Keratinocyte (primary cell): Measurements from ENCODE around the gene ETV3. TPM values are rescaled to one million over a fixed set of nuclear protein-coding genes. Genes with fewer than 3 reads are reported as not detected.

Experiments used
- DNase-seq: peaks from one replicate; pipeline ENCODE4 v3.0.0-alpha.2; 2011; ENCODE audit warnings: low read depth, missing footprints, low spot score
- FAIRE-seq: peaks from 2 replicates; lab custom pipeline; 2011; peaks lifted over from hg19 to GRCh38; lab: Jason Lieb, UNC
- H2AFZ ChIP-seq: 2 replicates; pipeline ENCODE4 v1.6.0; 2012; ENCODE audit warnings: low read length, control low read depth, inconsistent platforms; ENCODE audit not compliant: control insufficient read depth
- H3K27ac ChIP-seq: 2 replicates; pipeline ENCODE4 v1.5.1; 2011; ENCODE audit warnings: low read length; ENCODE audit not compliant: control insufficient read depth, insufficient read depth
- H3K27me3 ChIP-seq: 3 replicates; pipeline ENCODE4 v1.6.0; 2011; ENCODE audit warnings: low read length; ENCODE audit not compliant: control insufficient read depth, insufficient read depth; ENCODE audit errors: extremely low read depth
- H3K36me3 ChIP-seq, 2 experiments: 2 replicates in 1 of 2; 3 replicates in 1 of 2; pipeline ENCODE4 v1.5.1; 2011; ENCODE audit warnings: low read length in 2 of 2, mild to moderate bottlenecking in 1 of 2; ENCODE audit not compliant: control insufficient read depth in 2 of 2, insufficient read depth in 2 of 2; ENCODE audit errors: extremely low read depth in 1 of 2
- H3K4me1 ChIP-seq: 3 replicates; pipeline ENCODE4 v1.5.1; 2011; ENCODE audit warnings: low read length; ENCODE audit not compliant: control insufficient read depth, insufficient read depth; ENCODE audit errors: extremely low read depth
- H3K4me2 ChIP-seq: 3 replicates; pipeline ENCODE4 v1.6.0; 2011; ENCODE audit warnings: low read depth, low read length; ENCODE audit not compliant: control insufficient read depth, insufficient read depth; ENCODE audit errors: extremely low read depth
- H3K4me3 ChIP-seq, 3 experiments: fragments of 200-600 bp in 1 of 3; sonication (generic) in 1 of 3; 2 replicates in 2 of 3; 3 replicates in 1 of 3; pipeline ENCODE4 v1.5.1; 2011 to 2016; ENCODE audit warnings: low read length in 3 of 3, mild to moderate bottlenecking in 3 of 3, control low read depth in 2 of 3, inconsistent platforms in 1 of 3, low read depth in 1 of 3, mixed read lengths in 1 of 3, mixed run types in 1 of 3, moderate library complexity in 1 of 3; ENCODE audit not compliant: control insufficient read depth in 2 of 3, insufficient read depth in 2 of 3; ENCODE audit errors: extremely low read depth in 1 of 3
- H3K79me2 ChIP-seq: 2 replicates; pipeline ENCODE4 v1.6.0; 2012; ENCODE audit warnings: low read length; ENCODE audit not compliant: control insufficient read depth, insufficient read depth
- H3K9ac ChIP-seq: 3 replicates; pipeline ENCODE4 v1.6.0; 2011; ENCODE audit warnings: low read length; ENCODE audit not compliant: control insufficient read depth, insufficient read depth; ENCODE audit errors: extremely low read depth
- H3K9me1 ChIP-seq: 3 replicates; pipeline ENCODE4 v1.6.0; 2011; ENCODE audit warnings: low read length; ENCODE audit not compliant: control insufficient read depth, insufficient read depth; ENCODE audit errors: extremely low read depth
- H3K9me3 ChIP-seq: 2 replicates; pipeline ENCODE4 v1.5.1; 2012; ENCODE audit warnings: low read depth, low read length; ENCODE audit not compliant: control insufficient read depth
- H4K20me1 ChIP-seq: 3 replicates; pipeline ENCODE4 v1.6.0; 2011; ENCODE audit warnings: low read length; ENCODE audit not compliant: control insufficient read depth, insufficient read depth; ENCODE audit errors: extremely low read depth
- EZH2 ChIP-seq: IDR thresholded peaks from one replicate; pipeline ENCODE4 v1.6.1; 2012; ENCODE audit warnings: inconsistent platforms, mild to moderate bottlenecking, low read length, moderate library complexity
- dilution Hi-C: fragments of 300-500 bp; cut with MboI; formaldehyde crosslinking; loops from one replicate; pipeline ENCODE4 v1.7.0; 2020; ENCODE audit warnings: low sequenced_read_pairs; ENCODE audit not compliant: extremely low pct_ligation_motif_present
- polyA plus RNA-seq, 5 experiments: library from polyadenylated mRNA; depleted of rRNA in 3 of 5; stranded (reverse) in 3 of 5; stranded (forward) in 1 of 5; unstranded in 1 of 5; fragments of >200 nt; gene quantifications; 1 replicate in 1 of 5; 2 replicates in 3 of 5; 3 replicates in 1 of 5; pipeline versions ENCODE4 v1.2.1 to v1.2.3, GENCODE V29; 2011 to 2012; ENCODE audit warnings: missing spikeins in 2 of 5, low read depth in 1 of 5, low replicate concordance in 1 of 5
- TF ChIP-seq, protein P1 (sequence below), 3 experiments: IDR thresholded peaks in 1 of 3; conservative IDR thresholded peaks in 1 of 3; optimal IDR thresholded peaks in 1 of 3; 2 replicates in 2 of 3; 3 replicates in 1 of 3; pipeline versions ENCODE3 to v1.5.1; 2011; ENCODE audit warnings: low read length in 3 of 3, mild to moderate bottlenecking in 3 of 3, moderate library complexity in 2 of 3, control low read depth in 1 of 3, inconsistent platforms in 1 of 3; ENCODE audit not compliant: insufficient read depth in 2 of 3; ENCODE audit errors: extremely low read depth in 1 of 3

Gene ETV3
- polyA plus RNA-seq, 1 donor (not counting 4 experiments of a cell fraction or from before 2014, with no cell fraction given), result 22.3 TPM

- DNase-seq, result no peak
- dilution Hi-C loops, result no loop called here
- no peak for TF ChIP-seq EZH2
- TF ChIP-seq, protein P1, sequence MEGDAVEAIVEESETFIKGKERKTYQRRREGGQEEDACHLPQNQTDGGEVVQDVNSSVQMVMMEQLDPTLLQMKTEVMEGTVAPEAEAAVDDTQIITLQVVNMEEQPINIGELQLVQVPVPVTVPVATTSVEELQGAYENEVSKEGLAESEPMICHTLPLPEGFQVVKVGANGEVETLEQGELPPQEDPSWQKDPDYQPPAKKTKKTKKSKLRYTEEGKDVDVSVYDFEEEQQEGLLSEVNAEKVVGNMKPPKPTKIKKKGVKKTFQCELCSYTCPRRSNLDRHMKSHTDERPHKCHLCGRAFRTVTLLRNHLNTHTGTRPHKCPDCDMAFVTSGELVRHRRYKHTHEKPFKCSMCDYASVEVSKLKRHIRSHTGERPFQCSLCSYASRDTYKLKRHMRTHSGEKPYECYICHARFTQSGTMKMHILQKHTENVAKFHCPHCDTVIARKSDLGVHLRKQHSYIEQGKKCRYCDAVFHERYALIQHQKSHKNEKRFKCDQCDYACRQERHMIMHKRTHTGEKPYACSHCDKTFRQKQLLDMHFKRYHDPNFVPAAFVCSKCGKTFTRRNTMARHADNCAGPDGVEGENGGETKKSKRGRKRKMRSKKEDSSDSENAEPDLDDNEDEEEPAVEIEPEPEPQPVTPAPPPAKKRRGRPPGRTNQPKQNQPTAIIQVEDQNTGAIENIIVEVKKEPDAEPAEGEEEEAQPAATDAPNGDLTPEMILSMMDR (optimal IDR thresholded peaks at IDR 0.05 in 1 of 3, IDR thresholded peaks at IDR 0.05 in 1 of 3, conservative IDR thresholded peaks at IDR 0.05 in 1 of 3; ENCODE audit: extremely low read depth in 1 of 3, insufficient read depth in 2 of 3, low read length in 3 of 3), result no peak
- no peak for FAIRE-seq
- H3K9ac ChIP-seq, result no peak overlapping the region
- H3K9me1 ChIP-seq, result no peaks in the 10 kb centered on the region
- no peak overlapping the region for H3K4me3 ChIP-seq
- no peak overlapping the region for H3K4me2 ChIP-seq
- H3K4me1 ChIP-seq, result peaks cover 3% of the 10 kb centered on the region
- no peaks in the 10 kb centered on the region for H4K20me1 ChIP-seq
- no peaks in the 10 kb centered on the region for H3K36me3 ChIP-seq
- H3K9me3 ChIP-seq, result no peaks in the 10 kb centered on the region
- H2AFZ ChIP-seq, result no peak overlapping the region
- no peak overlapping the region for H3K27ac ChIP-seq
- no peaks in the 10 kb centered on the region for H3K79me2 ChIP-seq
- peaks cover 7% of the 10 kb centered on the region for H3K27me3 ChIP-seq
Observed at GRCh38 chr1:157168015-157168414, 29.8 kb upstream of the ETV3 start.

DNA sequence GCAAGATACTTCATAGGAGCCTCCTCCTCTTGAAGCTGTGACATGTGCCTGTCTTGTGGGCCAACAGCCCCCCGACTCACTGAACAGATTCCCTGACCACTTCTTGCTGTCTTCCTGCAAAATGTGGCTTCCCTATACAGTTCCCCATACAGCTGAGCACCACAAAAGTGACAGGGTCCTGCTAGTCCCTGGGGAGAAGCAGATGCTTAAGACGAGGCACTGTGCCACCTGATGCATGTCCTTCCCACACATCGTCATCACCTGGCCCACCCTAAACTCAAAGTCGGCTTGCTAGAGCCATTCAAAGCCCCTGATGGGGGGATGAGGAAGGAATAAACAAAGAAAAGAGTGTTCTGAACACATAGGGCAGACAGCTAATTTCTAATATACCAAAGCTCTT lies 29.2 kb upstream of the ETV3 start:
- Histone ChIP-seq H3K27ac (no peak overlapping the region), H3K4me1 (peaks cover 3% of the 10 kb centered on the region), H4K20me1 (no peaks in the 10 kb centered on the region), H3K27me3 (peaks cover 7% of the 10 kb centered on the region), H3K4me3 (no peak overlapping the region), H3K9me1 (no peaks in the 10 kb centered on the region), H3K9me3 (no peaks in the 10 kb centered on the region), H3K79me2 (no peaks in the 10 kb centered on the region), H3K9ac (no peak overlapping the region), H3K36me3 (no peaks in the 10 kb centered on the region), H3K4me2 (no peak overlapping the region), H2AFZ (no peak overlapping the region)
- TF ChIP-seq, protein P1 (optimal IDR thresholded peaks at IDR 0.05 in 1 of 3, IDR thresholded peaks at IDR 0.05 in 1 of 3, conservative IDR thresholded peaks at IDR 0.05 in 1 of 3; ENCODE audit: extremely low read depth in 1 of 3, insufficient read depth in 2 of 3, low read length in 3 of 3), result no peak
- no peak for TF ChIP-seq EZH2
- dilution Hi-C loops, result no loop called here
- DNase-seq (no peak), FAIRE-seq (no peak)
